ENCODE measurements around the gene NUP133.
"Not testable (repeated sequence)": the region's sequence is repeated elsewhere in the genome, so short reads cannot be mapped to it uniquely, and the experiment has no call there.

The NUP133 gene

GRCh38 chr1:229411434-229412055 is 96.6 kb downstream of the NUP133 start:
- DNase-seq, result no peak

- peak; percentile 80 for DNase-seq
These were observed 97.3 kb downstream of the NUP133 start for GRCh38 chr1:229410692-229411433.

GRCh38 chr1:229410370-229410691 is 97.8 kb downstream of the NUP133 start:
- DNase-seq, result no peak

- DNase-seq, result no peak
These were observed 98.3 kb downstream of the NUP133 start for GRCh38 chr1:229409616-229410369.

- no peak for DNase-seq
These were observed 99.6 kb downstream of the NUP133 start for GRCh38 chr1:229408458-229409037.

- no peak for DNase-seq
These were observed 100.7 kb downstream of the NUP133 start for GRCh38 chr1:229407206-229408026.

- no peak for DNase-seq
These were observed 101.3 kb downstream of the NUP133 start for GRCh38 chr1:229406798-229407197.

- no peak for DNase-seq
These were observed 104.6 kb downstream of the NUP133 start for GRCh38 chr1:229403573-229403972.

GRCh38 chr1:229402993-229403392 is 105.1 kb downstream of the NUP133 start:
- no peak for DNase-seq

GRCh38 chr1:229402329-229402728 is 105.8 kb downstream of the NUP133 start:
- DNase-seq, result not testable (repeated sequence)

GRCh38 chr1:229397762-229398161 is 110.4 kb downstream of the NUP133 start:
- DNase-seq, result no peak

- DNase-seq, result no peak
These were observed 111.4 kb downstream of the NUP133 start for GRCh38 chr1:229396585-229397206.

- DNase-seq, result not testable (repeated sequence)
These were observed 113.6 kb downstream of the NUP133 start for GRCh38 chr1:229394517-229394916.

GRCh38 chr1:229392936-229393335 is 115.2 kb downstream of the NUP133 start:
- no peak for DNase-seq
